Coronary artery (tissue), 2 donors: Measurements from ENCODE around the gene CEP112.

ENCODE experiments used
- DNase-seq: peaks from one replicate; pipeline ENCODE4 v3.0.0-alpha.2; 2017; ENCODE audit warnings: low spot score
- H3K27ac ChIP-seq, 2 donors: fragments of 200-600 bp; sonication (generic); one replicate each; pipeline ENCODE4 v1.5.1; 2016 to 2019
- H3K4me3 ChIP-seq: fragments of 200-600 bp; sonication (generic); 2 replicates; pipeline ENCODE4 v1.5.1; 2016; ENCODE audit warnings: mild to moderate bottlenecking, moderate library complexity
- TF ChIP-seq, protein P1 (sequence below): fragments of 200-600 bp; sonication (generic); IDR thresholded peaks from one replicate; pipeline ENCODE4 v1.5.1; 2019; ENCODE audit warnings: antibody characterized with exemption

Gene CEP112

DNA sequence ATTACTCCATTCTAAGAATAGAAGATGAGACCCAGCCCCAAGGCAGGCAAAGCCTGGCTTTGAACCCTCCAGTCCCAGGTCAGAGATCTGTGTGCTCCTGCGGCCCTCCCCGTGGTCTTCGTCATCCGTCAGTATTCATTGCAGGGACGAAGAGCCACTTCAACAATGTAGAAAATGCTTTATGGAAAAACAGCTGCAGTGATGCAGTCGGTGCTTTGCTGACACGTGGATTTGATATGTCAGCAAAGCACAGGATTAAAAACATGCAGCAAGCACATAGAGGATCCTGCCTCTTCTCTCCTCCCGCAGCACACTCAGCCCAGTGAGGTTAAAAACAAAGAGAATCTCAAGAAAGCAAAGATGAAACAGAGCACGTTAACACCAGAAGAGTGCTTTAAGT lies 513.4 kb downstream of the CEP112 start:
- DNase-seq, result no peak
- Histone ChIP-seq H3K4me3 (no peak overlapping the region), H3K27ac (no peak overlapping the region)
- TF ChIP-seq, protein P1, sequence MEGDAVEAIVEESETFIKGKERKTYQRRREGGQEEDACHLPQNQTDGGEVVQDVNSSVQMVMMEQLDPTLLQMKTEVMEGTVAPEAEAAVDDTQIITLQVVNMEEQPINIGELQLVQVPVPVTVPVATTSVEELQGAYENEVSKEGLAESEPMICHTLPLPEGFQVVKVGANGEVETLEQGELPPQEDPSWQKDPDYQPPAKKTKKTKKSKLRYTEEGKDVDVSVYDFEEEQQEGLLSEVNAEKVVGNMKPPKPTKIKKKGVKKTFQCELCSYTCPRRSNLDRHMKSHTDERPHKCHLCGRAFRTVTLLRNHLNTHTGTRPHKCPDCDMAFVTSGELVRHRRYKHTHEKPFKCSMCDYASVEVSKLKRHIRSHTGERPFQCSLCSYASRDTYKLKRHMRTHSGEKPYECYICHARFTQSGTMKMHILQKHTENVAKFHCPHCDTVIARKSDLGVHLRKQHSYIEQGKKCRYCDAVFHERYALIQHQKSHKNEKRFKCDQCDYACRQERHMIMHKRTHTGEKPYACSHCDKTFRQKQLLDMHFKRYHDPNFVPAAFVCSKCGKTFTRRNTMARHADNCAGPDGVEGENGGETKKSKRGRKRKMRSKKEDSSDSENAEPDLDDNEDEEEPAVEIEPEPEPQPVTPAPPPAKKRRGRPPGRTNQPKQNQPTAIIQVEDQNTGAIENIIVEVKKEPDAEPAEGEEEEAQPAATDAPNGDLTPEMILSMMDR, result no peak

DNA sequence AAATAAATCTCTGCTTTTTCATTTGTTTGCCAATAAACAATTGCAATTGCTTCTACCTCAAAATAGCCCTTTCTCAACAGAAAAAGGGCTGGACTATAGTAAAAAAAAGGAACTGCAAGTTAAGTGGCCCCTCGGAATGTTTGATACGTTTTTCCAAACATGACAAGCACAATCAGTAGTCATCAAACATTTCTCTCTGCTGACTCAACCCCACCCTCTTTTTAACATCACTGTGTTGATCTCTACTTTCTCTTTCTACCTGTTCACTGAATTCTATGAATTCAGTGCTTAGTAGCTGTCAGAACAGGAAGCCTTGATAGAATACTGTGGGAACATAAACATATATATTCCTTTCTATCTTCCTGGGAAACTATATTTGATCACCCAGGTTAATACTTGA lies 514.0 kb downstream of the CEP112 start:
- TF ChIP-seq, protein P1, result no peak

DNA sequence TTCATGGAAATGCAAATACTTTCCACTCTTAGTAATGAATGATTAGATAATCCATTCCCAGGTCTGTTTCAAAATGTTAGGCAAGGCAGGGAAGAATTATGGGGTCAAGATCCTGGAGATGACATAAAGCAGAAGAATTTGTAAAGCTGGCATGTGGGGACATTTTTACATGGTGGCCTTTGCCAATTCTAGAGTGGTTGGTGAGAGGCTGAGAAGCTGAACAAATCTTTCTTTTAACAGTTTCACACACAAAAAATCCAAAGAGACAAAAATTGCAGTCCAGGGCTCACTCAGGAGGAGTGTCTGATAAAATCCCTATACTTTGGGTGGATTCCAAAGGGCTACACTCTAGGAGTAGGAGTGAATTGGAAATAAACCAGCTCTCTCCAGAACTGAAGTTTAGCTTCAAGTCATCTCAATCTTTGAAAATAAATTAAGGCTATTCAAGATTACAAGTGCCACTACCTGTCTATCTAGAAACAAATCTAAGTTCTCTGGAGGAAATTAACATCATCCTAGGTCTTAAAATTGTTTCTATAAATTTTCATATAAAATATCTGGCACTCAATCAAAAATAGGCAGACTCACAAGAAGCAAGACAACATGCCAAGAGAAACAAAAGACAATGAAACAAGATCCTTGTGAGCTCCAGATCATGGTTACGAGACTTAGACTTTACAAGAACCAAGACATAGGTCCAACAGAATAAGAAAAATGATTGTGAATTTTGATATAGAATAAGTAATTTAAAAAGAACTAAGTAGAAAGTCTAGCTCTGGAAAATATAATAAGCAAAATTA lies 517.5 kb downstream of the CEP112 start:
- no peak for DNase-seq
- TF ChIP-seq, protein P1, result no peak
- Histone ChIP-seq H3K4me3 (no peak overlapping the region), H3K27ac (no peak overlapping the region)

More for the DNA sequence above, 514.0 kb downstream of the CEP112 start:
- Histone ChIP-seq H3K27ac (no peak overlapping the region), H3K4me3 (no peak overlapping the region)
- DNase-seq, result no peak

DNA sequence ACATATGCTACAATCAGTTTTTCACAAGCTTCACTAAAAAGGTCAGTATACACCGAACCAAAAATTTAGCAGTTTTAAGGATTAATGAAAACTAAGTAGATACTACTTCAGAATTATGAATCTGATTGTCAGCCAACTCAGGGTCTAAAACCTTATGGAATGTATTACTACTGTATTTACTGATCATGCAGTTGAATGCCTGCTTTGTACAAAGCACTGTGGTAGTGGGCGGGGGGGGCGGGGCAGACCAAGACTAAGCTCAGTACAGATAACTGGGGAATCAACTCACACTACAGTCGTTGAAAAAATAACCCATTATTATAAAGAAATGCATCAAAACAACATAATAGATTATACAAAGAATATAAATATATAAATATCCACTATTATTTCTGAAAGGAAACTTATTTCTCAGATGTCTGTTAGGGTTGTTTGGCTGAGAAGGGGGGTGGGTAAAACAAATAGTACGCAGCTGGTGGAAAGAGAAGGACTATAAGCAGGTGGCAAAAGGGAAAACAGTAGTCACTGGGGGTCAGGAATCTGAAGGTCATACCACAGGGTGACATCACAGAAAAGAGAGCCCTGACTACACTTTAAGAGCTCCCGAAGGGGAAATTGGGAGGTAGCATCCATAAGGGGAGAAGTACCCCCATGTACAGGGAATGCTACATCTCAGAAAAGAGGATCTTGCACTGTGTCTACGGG lies 521.1 kb downstream of the CEP112 start:
- TF ChIP-seq, protein P1, result no peak
- Histone ChIP-seq H3K27ac (no peak overlapping the region), H3K4me3 (no peak overlapping the region)
- no peak for DNase-seq

DNA sequence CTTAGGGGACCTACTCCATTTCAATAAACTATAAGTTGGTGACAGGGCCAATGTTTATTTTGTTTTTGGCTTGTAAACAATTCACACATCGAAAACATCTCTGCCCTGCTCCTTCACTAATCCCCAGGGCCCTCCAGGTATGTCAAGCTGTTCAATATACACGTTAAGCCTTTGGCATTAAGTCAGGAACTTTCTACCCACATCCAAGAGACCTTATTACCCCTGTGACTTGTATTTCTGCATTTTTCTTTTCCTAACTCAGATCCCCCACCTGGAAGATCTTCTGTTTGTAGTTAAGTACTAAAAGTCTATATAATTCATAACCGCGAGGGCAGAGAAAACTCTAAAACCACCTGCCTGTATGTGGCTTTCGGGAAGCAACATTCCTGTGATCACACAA lies 523.7 kb downstream of the CEP112 start:
- Histone ChIP-seq H3K4me3 (no peak overlapping the region), H3K27ac (no peak overlapping the region)
- DNase-seq, result no peak
- TF ChIP-seq, protein P1, result no peak

DNA sequence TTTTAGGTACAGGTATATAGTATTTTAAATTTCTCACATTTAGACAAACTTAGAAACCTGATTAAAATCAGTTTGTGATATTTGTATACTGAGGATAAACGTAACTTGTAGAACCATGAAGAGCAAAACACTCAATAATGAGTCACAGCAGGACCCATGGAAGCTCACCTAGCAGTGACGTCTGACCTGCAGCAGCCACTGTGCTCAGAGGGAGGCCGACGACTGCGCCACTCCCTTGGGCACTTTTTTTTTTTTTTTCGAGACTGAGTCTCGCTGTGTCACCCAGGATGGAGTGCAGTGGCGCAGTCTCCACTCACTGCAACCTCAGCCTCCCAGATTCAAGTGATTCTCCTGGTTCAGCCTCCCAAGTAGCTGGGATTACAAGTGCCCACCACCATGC lies 524.3 kb downstream of the CEP112 start:
- TF ChIP-seq, protein P1, result no peak
- no peak overlapping the region for H3K27ac ChIP-seq
- H3K4me3 ChIP-seq, result no peak overlapping the region
- no peak for DNase-seq
